ENCODE data around the gene SPOCD1. TPM values are rescaled to one million over a fixed set of nuclear protein-coding genes. Genes with fewer than 3 reads are reported as not detected.

The SPOCD1 gene
- polyA plus RNA-seq, 3 donors: not detected

DNA sequence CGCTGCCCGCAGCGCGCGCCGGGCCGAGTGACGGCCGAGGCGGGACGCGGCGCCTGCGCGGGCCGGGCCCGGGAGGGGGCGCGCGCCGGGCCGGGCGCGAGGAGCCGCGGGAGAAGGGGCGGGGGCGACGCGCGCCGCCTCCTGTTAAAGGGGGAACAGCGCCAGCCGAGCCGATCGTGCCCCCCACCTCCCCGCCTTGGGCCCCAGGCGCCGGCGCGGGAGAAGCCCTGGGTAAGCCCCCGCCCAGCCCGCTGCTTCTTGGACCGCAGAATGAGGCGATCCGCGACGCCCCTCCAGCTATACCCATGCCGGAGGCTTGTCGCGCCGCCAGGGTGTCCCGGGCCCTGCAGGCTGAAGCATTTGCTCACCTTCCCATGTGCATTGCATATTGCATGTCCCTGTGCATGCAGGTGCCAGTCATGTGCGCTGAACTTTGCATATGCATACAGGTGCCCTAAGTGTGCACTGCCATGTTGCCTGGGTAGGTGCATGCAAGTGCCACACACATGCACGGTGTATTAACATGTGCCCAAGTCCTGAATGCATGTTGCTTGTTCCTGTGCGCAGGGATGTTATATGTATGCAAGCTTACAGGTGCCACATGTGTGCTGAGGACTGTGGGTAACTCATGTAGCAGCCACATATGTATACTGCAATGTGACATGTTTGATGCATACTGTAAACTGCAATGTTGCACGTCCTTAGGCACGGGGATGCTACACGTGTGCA lies 51.3 kb downstream of the SPOCD1 start, which contains the start of gene ADGRB2:
ADGRB2 (minus strand) TSS at position 29 of the 729 bp plus-strand sequence. CDS start 7,119 bp downstream, outside the sequence.
- no peak for DNase-seq
- Histone ChIP-seq H3K36me3 (replicated peaks in 1 of 2; ENCODE audit: control insufficient read depth in 1 of 2, insufficient read depth in 2 of 2, low read length in 2 of 2) (no peaks in the 10 kb centered on the region), H3K9me3 (replicated peaks in 1 of 2; ENCODE audit: control insufficient read depth in 1 of 2, insufficient read depth in 1 of 2, low read length in 2 of 2) (peaks cover 3 to 27% of the 10 kb centered on the region in 2 donors), H3K4me2 (replicated peaks; ENCODE audit: extremely low read depth, low read length, poor library complexity, severe bottlenecking) (peak within 1 kb of the TSS; percentile 71), H2AFZ (ENCODE audit: insufficient read depth, low read depth, low read length, poor library complexity, severe bottlenecking) (no peak within 1 kb of the TSS), H3K4me1 (ENCODE audit: control insufficient read depth in 1 of 2, insufficient read depth in 2 of 2, low read length in 2 of 2) (peaks cover 21 to 34% of the 10 kb centered on the region in 2 donors), H4K20me1 (ENCODE audit: insufficient read depth, low read length) (no peaks in the 10 kb centered on the region), H3K27me3 (ENCODE audit: control insufficient read depth in 2 of 2, insufficient read depth in 2 of 2, low read length in 2 of 2) (peaks cover 49 to 86% of the 10 kb centered on the region in 2 donors), H3K79me2 (ENCODE audit: insufficient read depth, low read length) (no peaks in the 10 kb centered on the region), H3K9ac (ENCODE audit: insufficient read depth, low read length, poor library complexity, severe bottlenecking) (no peak within 1 kb of the TSS), H3K27ac (ENCODE audit: low read depth in 1 of 2, low read length in 2 of 2) (no peak within 1 kb of the TSS), H3K4me3 (replicated peaks in 1 of 3; ENCODE audit: low read depth in 2 of 3, low read length in 3 of 3) (peak within 1 kb of the TSS in 1 of 3 experiments; percentile 63)
- WGBS (ENCODE audit: insufficient coverage): 3% methylated on average over 59 of the region's 59 CpGs
- TF ChIP-seq, protein P1, sequence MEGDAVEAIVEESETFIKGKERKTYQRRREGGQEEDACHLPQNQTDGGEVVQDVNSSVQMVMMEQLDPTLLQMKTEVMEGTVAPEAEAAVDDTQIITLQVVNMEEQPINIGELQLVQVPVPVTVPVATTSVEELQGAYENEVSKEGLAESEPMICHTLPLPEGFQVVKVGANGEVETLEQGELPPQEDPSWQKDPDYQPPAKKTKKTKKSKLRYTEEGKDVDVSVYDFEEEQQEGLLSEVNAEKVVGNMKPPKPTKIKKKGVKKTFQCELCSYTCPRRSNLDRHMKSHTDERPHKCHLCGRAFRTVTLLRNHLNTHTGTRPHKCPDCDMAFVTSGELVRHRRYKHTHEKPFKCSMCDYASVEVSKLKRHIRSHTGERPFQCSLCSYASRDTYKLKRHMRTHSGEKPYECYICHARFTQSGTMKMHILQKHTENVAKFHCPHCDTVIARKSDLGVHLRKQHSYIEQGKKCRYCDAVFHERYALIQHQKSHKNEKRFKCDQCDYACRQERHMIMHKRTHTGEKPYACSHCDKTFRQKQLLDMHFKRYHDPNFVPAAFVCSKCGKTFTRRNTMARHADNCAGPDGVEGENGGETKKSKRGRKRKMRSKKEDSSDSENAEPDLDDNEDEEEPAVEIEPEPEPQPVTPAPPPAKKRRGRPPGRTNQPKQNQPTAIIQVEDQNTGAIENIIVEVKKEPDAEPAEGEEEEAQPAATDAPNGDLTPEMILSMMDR (IDR thresholded peaks at IDR 0.05): no peak
- Mint-ChIP-seq H3K27me3 (ENCODE audit: low read depth in 3 of 3) (peaks cover 73 to 93% (median 88%) of the 10 kb centered on the region in 3 donors), H3K4me1 (peaks cover 29% of the 10 kb centered on the region), H3K9me3 (peaks cover 0 to 15% (median 7%) of the 10 kb centered on the region in 7 donors), H3K36me3 (peaks cover 5 to 9% of the 10 kb centered on the region in 2 donors), H3K27ac (peak within 1 kb of the TSS in 1 of 7 donors; percentile 70), H3K4me3 (peak within 1 kb of the TSS; percentile 70 to 81)
- intact Hi-C loops (cut with micrococcal nuclease): no loop called here

DNA sequence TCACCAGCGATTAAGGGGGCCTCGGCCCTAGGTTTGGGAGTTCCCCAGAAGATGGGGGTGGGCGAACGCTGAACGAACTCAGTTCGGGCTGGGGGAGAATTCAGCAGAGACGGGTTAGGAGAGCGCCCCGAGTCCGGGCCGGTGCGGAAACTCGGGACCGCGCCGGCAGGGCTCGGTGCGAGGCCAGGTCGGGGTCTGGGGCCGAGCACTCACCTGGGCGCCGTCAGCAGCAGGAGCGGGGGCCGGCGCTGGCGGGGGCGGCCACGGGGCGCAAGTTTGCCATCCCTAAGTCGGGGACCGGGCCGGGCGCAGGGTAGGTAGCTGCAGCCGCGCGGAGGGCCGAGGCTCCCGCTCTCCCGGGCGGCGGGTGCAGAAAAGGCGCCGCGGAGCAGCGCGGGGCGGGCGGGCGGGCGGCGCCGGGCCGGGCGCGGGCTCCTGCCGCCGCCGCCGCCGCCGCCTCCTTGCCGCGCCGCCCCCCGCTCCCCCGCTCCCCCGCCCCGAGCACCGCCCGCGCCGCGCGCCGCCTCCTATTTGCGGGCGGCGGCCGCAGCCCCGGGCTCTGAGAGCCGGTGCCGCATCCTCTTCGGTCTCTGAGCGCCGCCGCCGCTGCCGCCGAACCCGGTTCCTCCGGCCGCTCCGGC lies 52.0 kb downstream of the SPOCD1 start:
- peaks cover 0 to 15% (median 7%) of the 10 kb centered on the region in 7 donors for H3K9me3 Mint-ChIP-seq
- peak overlapping the region; percentile 70 to 81 for H3K4me3 Mint-ChIP-seq
- Histone ChIP-seq H3K4me2 (replicated peaks; ENCODE audit: extremely low read depth, low read length, poor library complexity, severe bottlenecking) (peak overlapping the region; percentile 71), H3K9ac (ENCODE audit: insufficient read depth, low read length, poor library complexity, severe bottlenecking) (no peak overlapping the region), H3K36me3 (replicated peaks in 1 of 2; ENCODE audit: control insufficient read depth in 1 of 2, insufficient read depth in 2 of 2, low read length in 2 of 2) (no peaks in the 10 kb centered on the region), H3K27me3 (ENCODE audit: control insufficient read depth in 2 of 2, insufficient read depth in 2 of 2, low read length in 2 of 2) (peaks cover 51 to 82% of the 10 kb centered on the region in 2 donors), H3K4me1 (ENCODE audit: control insufficient read depth in 1 of 2, insufficient read depth in 2 of 2, low read length in 2 of 2) (peaks cover 21 to 34% of the 10 kb centered on the region in 2 donors), H3K4me3 (replicated peaks in 1 of 3; ENCODE audit: low read depth in 2 of 3, low read length in 3 of 3) (peak overlapping the region in 1 of 3 experiments; percentile 63), H3K79me2 (ENCODE audit: insufficient read depth, low read length) (no peaks in the 10 kb centered on the region), H4K20me1 (ENCODE audit: insufficient read depth, low read length) (no peaks in the 10 kb centered on the region), H2AFZ (ENCODE audit: insufficient read depth, low read depth, low read length, poor library complexity, severe bottlenecking) (no peak overlapping the region), H3K9me3 (replicated peaks in 1 of 2; ENCODE audit: control insufficient read depth in 1 of 2, insufficient read depth in 1 of 2, low read length in 2 of 2) (peaks cover 3 to 27% of the 10 kb centered on the region in 2 donors), H3K27ac (ENCODE audit: low read depth in 1 of 2, low read length in 2 of 2) (no peak overlapping the region)
- under 1% methylated on average over 83 of the region's 93 CpGs for WGBS (ENCODE audit: insufficient coverage)
- H3K4me1 Mint-ChIP-seq: peaks cover 25% of the 10 kb centered on the region
- no peak overlapping the region for H3K27ac Mint-ChIP-seq
- H3K36me3 Mint-ChIP-seq: peaks cover 5 to 9% of the 10 kb centered on the region in 2 donors
- intact Hi-C loops (cut with micrococcal nuclease): no loop called here
- H3K27me3 Mint-ChIP-seq (ENCODE audit: low read depth in 3 of 3): peaks cover 70 to 94% (median 86%) of the 10 kb centered on the region in 3 donors
- DNase-seq: peak in 1 of 3 donors; percentile 18
- TF ChIP-seq, protein P1 (IDR thresholded peaks at IDR 0.05): no peak

Measured in CD14-positive monocyte (primary cell).